Mucosa of rectum (tissue), 2 donors: ENCODE data around the gene STARD13.

ENCODE experiments used
- H3K27ac ChIP-seq, 2 donors: one replicate each; pipeline ENCODE4 v1.7.0; 2013; ENCODE audit warnings: inconsistent platforms in 2 of 2, low read depth in 2 of 2, low read length in 2 of 2
- H3K27me3 ChIP-seq, 2 donors: one replicate each; pipeline ENCODE4 v1.7.0; 2013; ENCODE audit warnings: low read length in 2 of 2; ENCODE audit not compliant: control insufficient read depth in 2 of 2, insufficient read depth in 2 of 2
- H3K36me3 ChIP-seq, 2 donors: one replicate each; pipeline ENCODE4 v1.7.0; 2013; ENCODE audit warnings: low read length in 2 of 2; ENCODE audit not compliant: control insufficient read depth in 2 of 2, insufficient read depth in 2 of 2
- H3K4me1 ChIP-seq, 2 donors: one replicate each; pipeline ENCODE4 v1.7.0; 2013; ENCODE audit warnings: low read length in 2 of 2, mild to moderate bottlenecking in 1 of 2; ENCODE audit not compliant: control insufficient read depth in 2 of 2, insufficient read depth in 2 of 2
- H3K4me3 ChIP-seq, 2 donors: one replicate each; pipeline ENCODE4 v1.7.0; 2013; ENCODE audit warnings: low read length in 2 of 2
- H3K9ac ChIP-seq, 2 donors: one replicate each; pipeline ENCODE4 v1.7.0; 2013; ENCODE audit warnings: low read length in 2 of 2, low read depth in 1 of 2, mild to moderate bottlenecking in 1 of 2
- H3K9me3 ChIP-seq, 2 donors: one replicate each; pipeline ENCODE4 v1.7.0; 2013; ENCODE audit warnings: low read length in 2 of 2; ENCODE audit not compliant: control insufficient read depth in 2 of 2
- donor health status: healthy.
- donor health status: Normal muscosa, but diverticular disease.

The STARD13 gene

DNA sequence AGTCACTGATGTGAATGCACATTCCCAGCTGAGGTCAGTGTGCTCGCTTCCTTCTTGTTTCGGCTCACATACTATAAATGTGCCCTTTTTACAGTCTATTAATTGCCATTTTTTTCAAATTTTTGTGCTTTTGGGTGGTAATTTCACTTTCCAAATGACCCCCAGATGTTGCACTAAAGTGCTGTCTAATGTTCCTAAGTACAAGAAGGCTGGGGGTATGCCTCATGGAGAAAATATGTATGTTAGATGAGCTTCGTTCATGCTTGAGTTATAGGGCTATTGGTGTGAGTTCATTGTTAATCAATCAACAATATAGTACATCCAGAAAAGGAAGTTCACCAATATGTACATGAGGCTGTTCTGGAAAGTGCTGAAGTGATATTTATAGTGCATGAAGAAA is 184.7 kb downstream of the STARD13 start:
- H3K9me3 ChIP-seq, result no peaks in the 10 kb centered on the region
- H3K4me3 ChIP-seq, result no peak overlapping the region
- no peaks in the 10 kb centered on the region for H3K4me1 ChIP-seq
- no peak overlapping the region for H3K27ac ChIP-seq
- H3K36me3 ChIP-seq, result peaks cover 7 to 10% of the 10 kb centered on the region in 2 donors
- no peaks in the 10 kb centered on the region for H3K27me3 ChIP-seq
- no peak overlapping the region for H3K9ac ChIP-seq

DNA sequence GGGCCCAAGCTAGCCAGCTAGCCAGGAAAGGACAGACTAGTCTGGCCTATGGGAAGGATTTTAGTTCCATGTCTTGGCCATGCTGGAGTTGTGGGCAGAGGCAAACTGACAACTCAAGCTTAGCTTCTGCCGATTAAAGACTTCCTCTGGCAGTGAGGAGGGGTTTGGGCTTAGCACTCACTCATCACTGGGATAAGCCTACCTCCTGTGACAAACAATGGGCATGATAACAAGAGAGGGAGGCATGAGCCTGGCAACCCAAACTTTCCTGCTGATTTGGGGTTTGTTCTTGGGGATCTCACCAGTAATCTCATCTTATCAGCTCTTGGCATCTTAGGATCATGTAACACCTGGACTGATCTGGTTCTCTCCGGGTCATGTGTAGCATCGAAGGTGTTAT is 185.7 kb downstream of the STARD13 start:
- no peaks in the 10 kb centered on the region for H3K9me3 ChIP-seq
- H3K9ac ChIP-seq, result no peak overlapping the region
- H3K4me3 ChIP-seq, result no peak overlapping the region
- no peak overlapping the region for H3K27ac ChIP-seq
- H3K36me3 ChIP-seq, result peaks cover 0 to 4% of the 10 kb centered on the region in 2 donors
- H3K4me1 ChIP-seq, result no peaks in the 10 kb centered on the region
- no peaks in the 10 kb centered on the region for H3K27me3 ChIP-seq

DNA sequence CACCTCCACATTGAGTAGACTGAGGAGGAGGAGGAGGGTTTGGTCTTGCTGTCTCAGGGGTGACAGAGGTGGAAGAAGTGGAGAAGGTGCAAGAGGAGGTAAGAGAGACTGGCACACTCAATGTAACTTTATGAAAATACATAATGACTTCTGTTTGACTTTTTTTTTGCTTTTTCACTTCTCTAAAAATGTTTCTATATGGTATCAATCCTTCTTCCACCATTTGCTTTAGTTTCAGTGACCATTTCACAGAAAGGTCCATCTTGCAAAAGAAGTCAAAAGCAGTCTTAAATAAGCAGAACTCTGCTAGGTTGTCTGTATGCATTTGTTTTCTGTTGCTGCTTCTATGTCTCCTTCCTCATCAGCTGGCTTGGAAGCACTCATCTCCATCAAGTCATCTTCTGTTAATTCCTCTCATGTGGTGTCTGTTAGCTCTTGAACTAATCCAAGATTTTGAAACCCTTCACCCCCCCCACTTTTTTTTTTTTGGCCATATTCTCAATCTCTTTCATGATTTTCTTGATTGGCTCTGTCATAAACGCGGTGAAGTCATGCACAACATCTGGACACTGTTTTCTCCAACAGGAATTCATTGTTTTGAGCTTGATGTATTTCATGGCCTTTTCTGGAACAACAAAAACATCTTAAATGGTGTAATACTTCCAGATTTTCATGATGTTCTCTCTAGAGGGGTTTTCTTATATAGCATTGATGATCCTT is 188.5 kb downstream of the STARD13 start:
- Histone ChIP-seq H3K27me3 (no peaks in the 10 kb centered on the region), H3K27ac (no peak overlapping the region), H3K9me3 (no peaks in the 10 kb centered on the region), H3K9ac (no peak overlapping the region), H3K36me3 (no peaks in the 10 kb centered on the region), H3K4me3 (no peak overlapping the region), H3K4me1 (no peaks in the 10 kb centered on the region)

DNA sequence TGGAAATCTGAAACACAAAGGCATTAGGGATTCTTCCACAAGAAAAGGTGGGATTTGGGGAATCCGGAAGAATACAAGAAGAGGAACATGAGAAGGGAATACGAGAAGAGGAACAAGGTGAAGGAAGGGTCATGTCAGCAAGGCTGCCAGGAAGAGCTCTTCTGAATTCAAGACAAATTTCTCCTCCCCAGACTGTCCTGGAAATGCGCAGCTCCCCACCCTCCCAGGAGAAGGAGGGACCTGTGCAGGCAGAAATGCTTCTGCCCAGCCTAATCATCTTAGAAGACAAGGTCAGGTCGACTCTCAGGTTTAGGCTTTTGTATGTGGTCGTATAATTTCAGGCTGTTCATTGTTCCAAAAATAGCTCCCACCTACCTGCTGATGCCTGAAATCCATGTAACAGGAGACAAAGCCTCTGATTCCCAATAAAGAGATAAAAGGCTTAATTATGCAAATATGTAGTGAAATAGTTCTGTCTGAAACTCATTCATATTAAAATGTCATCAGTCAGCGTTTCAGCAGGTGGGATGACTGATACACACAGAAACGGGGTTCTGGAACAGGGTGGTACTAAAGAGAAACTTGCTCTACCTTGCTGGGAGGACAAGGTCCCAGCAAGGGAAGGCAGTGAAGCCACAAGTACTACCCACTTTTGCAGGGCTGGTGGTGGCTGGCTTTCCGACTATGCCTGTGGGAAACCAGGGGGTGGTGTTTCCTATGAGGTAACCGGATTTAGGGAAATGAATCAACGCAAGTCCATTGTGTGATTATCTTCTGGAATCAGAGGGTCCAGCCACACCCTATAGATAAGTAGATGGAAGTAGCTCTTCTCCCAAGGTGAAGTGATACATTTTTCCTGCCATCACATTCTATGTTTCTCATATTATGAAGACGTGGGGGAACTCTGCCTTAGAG is 193.2 kb downstream of the STARD13 start:
- no peak overlapping the region for H3K27ac ChIP-seq
- H3K9me3 ChIP-seq, result no peaks in the 10 kb centered on the region
- H3K9ac ChIP-seq, result no peak overlapping the region

DNA sequence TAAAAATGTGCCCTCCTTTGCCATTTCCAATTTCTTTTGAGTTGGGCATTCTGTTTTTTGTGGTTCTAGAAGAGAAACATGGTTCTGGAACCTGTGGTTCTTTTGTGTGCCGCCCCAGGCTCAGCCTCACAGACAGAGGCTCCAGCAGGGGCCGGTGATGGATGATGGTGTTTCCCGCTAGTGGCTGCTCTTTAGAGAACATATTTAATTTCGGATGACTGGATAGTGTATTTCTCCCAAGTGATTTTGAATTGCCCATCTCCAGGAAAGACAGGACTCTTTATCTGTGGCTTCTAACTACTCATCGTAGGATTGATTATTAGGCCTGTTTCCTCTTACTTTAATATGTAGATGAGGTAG is 194.2 kb downstream of the STARD13 start:
- Histone ChIP-seq H3K9ac (no peak overlapping the region), H3K4me1 (no peaks in the 10 kb centered on the region), H3K9me3 (no peaks in the 10 kb centered on the region), H3K27ac (no peak overlapping the region), H3K36me3 (no peaks in the 10 kb centered on the region), H3K4me3 (no peak overlapping the region), H3K27me3 (no peaks in the 10 kb centered on the region)

More for the DNA sequence above, 193.2 kb downstream of the STARD13 start:
- Histone ChIP-seq H3K4me3 (no peak overlapping the region), H3K4me1 (no peaks in the 10 kb centered on the region), H3K36me3 (no peaks in the 10 kb centered on the region), H3K27me3 (no peaks in the 10 kb centered on the region)

DNA sequence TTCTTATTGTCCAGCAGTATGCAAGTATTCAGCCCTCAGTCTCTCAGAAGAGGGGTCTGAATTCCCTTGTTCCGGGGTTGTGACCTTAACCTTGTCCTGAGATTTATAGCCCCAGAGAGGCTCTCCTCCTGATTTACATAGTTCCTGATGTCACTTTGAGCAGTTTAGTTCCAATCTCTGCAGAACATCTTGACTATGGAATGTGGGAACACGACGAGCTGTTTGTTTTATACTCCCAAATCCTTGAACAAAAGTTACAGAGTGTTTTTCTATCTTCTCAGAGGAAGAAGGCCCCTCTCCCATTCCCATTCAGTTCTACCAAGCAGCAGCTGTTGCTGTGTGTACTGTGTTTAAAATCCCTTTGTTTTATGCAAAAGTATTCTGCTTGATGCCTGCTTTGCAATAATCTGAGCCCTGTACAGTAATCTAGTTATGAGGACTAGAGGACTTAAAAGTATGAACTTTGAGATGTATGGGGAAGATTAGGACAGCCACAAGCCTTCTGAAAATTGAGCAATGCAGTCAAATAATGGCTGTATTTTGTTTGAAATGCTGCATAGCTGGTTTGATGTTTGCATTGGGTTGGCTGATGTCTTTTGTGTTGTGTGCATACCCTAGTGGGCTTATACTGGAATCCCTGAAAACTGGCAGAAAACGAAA is 194.7 kb downstream of the STARD13 start:
- no peaks in the 10 kb centered on the region for H3K4me1 ChIP-seq
- H3K9ac ChIP-seq, result no peak overlapping the region
- H3K9me3 ChIP-seq, result no peaks in the 10 kb centered on the region
- no peak overlapping the region for H3K27ac ChIP-seq
- H3K4me3 ChIP-seq, result no peak overlapping the region
- no peaks in the 10 kb centered on the region for H3K36me3 ChIP-seq
- no peaks in the 10 kb centered on the region for H3K27me3 ChIP-seq

DNA sequence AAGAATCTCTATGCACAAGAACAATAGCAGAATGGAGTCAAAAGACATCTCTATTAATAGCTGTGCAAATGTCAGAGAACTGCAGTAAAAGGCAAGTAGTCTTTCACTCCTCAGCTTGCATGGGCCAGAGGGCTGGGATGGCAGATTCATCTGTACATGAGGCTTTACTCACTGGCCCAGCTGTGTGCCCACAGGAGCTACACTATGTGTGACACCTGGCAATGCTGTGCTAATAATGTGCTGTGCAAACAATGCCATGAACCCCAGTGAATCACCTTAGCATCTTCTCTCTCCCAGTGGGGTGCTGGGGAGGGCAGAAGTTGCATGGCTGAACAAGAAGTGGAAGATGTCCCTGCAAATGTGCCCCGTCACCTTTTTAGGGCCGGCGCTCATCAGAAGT is 196.2 kb downstream of the STARD13 start:
- Histone ChIP-seq H3K9ac (no peak overlapping the region), H3K4me1 (no peaks in the 10 kb centered on the region), H3K27ac (no peak overlapping the region), H3K9me3 (no peaks in the 10 kb centered on the region), H3K36me3 (no peaks in the 10 kb centered on the region), H3K27me3 (no peaks in the 10 kb centered on the region), H3K4me3 (no peak overlapping the region)

DNA sequence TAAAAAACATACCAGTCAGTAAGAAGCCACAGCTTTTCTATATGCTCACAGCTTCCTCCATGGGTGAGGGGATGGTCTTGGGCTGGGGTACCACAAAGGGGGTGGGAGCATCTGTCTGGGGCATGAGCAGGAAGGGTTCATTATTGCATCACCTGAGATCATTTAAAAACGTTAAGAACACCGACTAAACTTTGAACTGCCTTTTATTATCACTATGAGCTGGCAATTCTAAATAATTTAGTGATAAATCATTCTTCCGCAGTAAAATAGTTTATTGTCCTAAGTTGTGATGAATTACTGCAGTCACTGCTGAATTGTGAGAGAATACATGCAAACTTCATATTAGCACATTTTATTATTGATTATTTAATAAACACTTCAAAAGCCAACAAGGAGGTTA is 197.8 kb downstream of the STARD13 start:
- Histone ChIP-seq H3K27ac (no peak overlapping the region), H3K4me1 (no peaks in the 10 kb centered on the region), H3K9ac (no peak overlapping the region), H3K27me3 (no peaks in the 10 kb centered on the region), H3K9me3 (no peaks in the 10 kb centered on the region), H3K36me3 (no peaks in the 10 kb centered on the region), H3K4me3 (no peak overlapping the region)

DNA sequence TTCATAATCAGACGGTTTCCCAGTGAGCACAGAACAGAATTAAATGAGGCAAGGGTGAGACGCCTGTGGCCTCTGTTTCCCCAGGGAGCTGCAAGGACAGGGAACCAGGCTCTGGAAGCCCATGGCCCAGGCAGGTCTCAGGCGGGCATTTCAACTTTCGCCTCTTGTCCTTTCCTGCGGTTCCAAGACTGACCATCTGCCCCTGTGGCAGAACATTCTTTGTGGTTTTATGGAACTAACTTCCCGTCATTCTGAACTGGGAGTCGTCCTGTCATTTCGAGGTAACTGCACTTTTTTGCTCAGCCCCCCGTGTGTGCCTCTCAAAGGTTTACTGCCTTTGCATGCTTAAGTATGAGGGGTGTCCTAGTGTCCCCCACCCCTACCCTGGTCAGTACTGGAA is 198.5 kb downstream of the STARD13 start:
- no peaks in the 10 kb centered on the region for H3K27me3 ChIP-seq
- H3K9ac ChIP-seq, result no peak overlapping the region
- H3K9me3 ChIP-seq, result no peaks in the 10 kb centered on the region
- no peaks in the 10 kb centered on the region for H3K36me3 ChIP-seq
- H3K4me1 ChIP-seq, result no peaks in the 10 kb centered on the region
- H3K27ac ChIP-seq, result no peak overlapping the region
- H3K4me3 ChIP-seq, result no peak overlapping the region

DNA sequence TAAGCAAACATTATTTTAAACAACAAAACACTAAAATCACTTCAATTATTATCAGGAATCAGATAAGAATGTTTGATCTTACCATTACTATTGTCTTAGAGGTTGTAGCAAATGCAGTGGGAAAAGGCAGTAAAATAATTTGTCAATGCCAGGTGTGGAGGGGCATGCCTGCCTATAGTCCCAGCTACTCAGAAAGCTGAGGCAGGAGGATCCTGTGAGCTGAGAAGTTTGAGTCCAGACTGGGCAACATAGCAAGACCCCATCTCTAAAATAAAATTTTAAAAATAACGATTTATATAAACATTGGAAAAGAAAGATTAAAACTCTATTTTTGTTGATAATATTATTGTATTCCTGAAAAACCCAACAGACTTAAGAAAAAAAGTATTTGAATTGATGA is 202.5 kb downstream of the STARD13 start:
- Histone ChIP-seq H3K4me1 (no peaks in the 10 kb centered on the region), H3K9me3 (no peaks in the 10 kb centered on the region), H3K4me3 (no peak overlapping the region), H3K27ac (no peak overlapping the region), H3K27me3 (no peaks in the 10 kb centered on the region), H3K36me3 (no peaks in the 10 kb centered on the region), H3K9ac (no peak overlapping the region)
